ENCODE measurements around the gene S100PBP.
A peak's percentile ranks its signal among the peaks of the same experiment; 100 is the strongest.

The S100PBP gene

DNA sequence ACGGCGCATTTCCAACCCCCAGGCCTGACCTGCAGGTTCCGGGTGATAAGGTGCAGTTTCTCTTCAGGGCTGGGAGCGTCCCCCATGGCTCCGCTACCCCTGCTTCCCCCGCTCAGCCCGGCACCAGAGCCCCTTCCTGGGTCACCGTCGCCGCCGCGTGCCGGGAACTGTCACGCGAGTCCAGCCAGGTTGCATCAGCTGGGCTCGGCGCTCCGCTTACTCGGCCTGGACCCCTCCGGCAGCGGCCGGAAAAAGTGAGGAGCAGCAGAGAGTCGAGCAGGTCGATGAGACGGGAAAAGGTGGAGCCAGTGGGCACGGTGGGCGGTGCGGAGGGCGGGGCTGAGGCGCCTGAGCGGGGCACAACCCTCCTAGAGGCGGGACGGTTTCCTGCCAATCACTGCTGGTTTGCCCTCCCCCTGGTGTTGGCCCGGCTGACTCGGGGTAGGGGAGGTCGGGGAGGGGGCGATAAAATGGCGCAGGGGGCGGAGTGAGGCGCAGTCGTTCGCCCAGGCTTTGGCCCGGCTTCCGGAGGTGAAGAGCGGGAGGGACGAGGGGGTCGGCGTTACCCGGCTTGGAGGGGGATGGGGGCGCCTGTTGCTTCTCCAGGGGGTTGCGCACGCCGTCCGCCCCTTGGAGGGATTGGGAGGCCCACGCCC, at the start of gene S100PBP, which contains the start of gene YARS1:
Gene S100PBP (plus strand): TSS at position 495 of the 656 bp plus-strand sequence. CDS start 8,447 bp downstream, outside the sequence.
Gene YARS1 (minus strand): TSS at position 200 of the 656 bp plus-strand sequence. CDS start 114 bp downstream, at position 86.
- DNase-seq = peak; percentile 99 to 100 (median 100)
- intact Hi-C loops (cut with DNase I) = no loop called here

DNA sequence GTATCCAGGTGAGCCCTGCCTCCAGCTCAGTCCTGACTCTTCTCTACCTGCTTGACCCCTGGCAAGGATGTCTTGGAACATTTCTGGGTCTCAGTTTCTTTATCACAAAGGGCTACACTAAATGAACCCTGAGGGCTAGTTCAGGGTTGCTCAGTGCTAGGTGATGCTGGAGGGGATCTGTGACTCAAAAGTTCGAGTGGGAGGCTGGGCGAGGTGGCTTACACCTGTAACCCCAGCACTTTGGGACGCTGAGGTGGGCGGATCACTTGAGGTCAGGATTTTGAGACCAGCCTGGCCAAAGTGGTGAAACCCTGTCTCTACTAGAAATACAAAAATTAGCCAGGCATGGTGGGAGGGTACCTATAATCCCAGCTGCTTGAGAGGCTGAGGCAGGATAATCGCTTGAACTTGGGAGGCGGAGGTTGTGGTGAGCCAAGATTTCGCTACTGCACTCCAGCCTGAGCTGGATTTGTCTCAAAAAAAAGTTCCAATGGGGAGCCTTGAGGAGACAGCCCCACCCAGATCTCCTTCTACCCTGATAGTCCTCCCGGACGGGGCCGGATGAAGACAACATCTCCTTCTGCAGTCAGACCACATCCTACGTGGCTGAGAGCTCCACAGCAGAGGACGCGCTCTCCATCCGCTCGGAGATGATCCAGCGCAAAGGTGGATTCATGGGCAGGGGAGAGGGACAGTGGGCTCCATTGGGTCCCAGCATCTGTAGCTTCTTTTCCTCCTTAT, 49.2 kb upstream of the S100PBP start:
- peak in 1 of 10 donors; percentile 55 for DNase-seq
- intact Hi-C loops (cut with DNase I) = no loop called here

DNA sequence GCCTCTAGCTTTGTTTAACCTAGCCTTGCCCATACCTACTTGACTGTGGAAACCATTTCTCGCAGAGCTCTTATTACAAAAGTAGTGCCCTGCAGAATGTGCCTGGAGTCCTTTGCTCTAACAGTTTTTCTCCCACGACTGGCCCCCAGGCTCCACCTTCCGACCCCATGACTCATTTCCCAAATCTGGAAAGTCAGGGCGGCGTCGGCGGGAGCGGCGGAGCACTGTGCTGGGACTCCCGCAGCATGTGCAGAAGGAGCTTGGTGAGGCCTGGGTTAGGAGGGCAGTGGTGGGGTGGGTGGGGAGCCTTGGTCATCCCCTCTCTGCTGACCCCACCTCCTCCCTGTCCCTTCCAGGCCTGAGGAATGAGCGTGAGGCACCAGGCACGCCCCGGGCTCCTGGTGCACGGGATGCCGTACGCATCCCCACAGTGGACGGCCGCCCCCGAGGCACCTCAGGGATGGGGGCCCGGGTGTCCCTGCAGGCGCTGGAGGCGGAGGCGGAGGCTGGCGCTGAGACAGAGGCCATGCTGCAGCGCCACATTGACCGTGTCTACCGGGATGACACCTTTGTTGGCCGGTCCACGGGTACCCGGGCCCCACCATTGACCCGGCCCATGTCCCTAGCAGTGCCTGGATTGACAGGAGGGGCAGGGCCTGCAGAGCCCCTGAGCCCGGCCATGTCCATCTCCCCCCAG, 47.8 kb upstream of the S100PBP start:
- DNase-seq = peak in 2 of 10 donors; percentile 82 to 83
- intact Hi-C loops (cut with DNase I) = loop anchor here (5.0 kb wide), 1 partner anchor 367 kb away; no protein-coding TSS in a partner anchor

DNA sequence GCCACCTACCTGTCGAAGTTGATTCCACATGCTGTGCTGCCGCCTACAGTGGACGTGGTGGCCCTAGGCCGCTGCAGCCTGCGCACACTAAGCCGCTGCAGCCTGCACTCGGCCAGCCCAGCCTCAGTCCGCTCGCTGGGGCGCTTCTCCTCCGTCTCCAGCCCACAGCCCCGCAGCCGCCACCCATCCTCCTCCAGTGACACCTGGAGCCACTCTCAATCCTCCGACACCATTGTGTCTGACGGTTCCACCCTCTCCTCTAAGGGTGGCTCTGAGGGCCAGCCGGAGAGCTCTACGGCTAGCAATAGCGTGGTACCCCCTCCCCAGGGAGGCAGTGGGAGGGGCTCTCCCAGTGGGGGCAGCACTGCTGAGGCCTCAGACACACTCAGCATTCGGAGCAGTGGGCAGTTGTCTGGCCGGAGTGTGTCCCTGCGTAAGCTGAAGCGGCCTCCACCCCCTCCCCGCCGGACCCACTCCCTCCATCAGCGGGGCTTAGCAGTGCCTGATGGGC, 47.2 kb upstream of the S100PBP start:
- intact Hi-C loops (cut with DNase I) = loop anchor here (5.0 kb wide), 1 partner anchor 368 kb away; no protein-coding TSS in a partner anchor
- DNase-seq = peak in 2 of 10 donors; percentile 73 to 81

DNA sequence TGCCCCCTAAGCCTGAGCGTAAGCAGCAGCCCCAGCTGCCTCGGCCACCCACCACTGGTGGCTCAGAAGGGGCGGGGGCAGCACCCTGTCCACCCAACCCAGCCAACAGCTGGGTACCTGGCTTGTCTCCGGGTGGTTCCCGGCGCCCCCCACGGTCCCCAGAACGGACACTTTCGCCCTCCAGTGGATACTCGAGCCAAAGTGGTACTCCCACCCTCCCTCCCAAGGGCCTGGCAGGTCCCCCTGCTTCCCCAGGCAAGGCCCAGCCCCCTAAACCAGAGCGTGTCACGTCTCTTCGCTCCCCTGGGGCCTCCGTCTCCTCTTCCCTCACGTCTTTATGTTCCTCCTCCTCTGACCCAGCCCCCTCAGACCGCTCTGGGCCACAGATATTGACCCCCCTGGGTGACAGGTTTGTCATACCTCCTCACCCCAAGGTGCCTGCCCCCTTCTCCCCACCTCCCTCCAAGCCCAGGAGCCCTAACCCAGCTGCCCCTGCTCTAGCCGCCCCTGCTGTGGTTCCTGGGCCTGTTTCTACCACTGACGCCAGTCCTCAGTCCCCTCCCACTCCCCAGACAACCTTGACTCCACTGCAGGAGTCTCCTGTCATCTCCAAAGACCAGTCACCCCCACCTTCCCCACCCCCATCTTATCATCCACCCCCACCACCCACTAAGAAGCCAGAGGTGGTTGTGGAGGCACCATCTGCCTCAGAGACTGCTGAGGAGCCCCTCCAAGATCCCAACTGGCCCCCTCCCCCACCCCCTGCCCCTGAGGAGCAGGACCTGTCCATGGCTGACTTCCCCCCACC, 46.5 kb upstream of the S100PBP start:
- peak in 1 of 10 donors; percentile 55 for DNase-seq
- intact Hi-C loops (cut with DNase I) = loop anchor here (5.0 kb wide), 1 partner anchor 369 kb away; no protein-coding TSS in a partner anchor

DNA sequence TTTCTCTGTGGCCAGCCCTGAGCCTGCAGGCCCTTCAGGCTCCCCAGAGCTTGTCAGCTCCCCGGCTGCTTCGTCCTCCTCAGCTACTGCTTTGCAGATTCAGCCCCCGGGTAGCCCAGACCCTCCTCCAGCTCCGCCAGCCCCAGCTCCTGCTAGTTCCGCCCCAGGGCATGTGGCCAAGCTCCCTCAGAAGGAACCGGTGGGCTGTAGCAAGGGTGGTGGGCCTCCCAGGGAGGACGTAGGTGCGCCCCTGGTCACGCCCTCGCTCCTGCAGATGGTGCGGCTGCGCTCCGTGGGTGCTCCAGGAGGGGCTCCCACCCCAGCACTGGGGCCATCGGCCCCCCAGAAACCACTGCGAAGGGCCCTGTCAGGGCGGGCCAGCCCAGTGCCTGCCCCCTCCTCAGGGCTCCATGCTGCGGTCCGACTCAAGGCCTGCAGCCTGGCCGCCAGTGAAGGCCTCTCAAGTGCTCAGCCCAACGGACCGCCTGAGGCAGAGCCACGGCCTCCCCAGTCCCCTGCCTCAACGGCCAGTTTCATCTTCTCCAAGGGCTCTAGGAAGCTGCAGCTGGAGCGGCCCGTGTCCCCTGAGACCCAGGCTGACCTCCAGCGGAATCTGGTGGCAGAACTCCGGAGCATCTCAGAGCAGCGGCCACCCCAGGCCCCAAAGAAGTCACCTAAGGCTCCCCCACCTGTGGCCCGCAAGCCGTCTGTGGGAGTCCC, 45.7 kb upstream of the S100PBP start:
- intact Hi-C loops (cut with DNase I) = loop anchor here (2.0 to 5.0 kb wide), 2 partner anchors 251 to 369 kb away; no protein-coding TSS in a partner anchor
- peak in 2 of 10 donors; percentile 57 to 74 for DNase-seq

DNA sequence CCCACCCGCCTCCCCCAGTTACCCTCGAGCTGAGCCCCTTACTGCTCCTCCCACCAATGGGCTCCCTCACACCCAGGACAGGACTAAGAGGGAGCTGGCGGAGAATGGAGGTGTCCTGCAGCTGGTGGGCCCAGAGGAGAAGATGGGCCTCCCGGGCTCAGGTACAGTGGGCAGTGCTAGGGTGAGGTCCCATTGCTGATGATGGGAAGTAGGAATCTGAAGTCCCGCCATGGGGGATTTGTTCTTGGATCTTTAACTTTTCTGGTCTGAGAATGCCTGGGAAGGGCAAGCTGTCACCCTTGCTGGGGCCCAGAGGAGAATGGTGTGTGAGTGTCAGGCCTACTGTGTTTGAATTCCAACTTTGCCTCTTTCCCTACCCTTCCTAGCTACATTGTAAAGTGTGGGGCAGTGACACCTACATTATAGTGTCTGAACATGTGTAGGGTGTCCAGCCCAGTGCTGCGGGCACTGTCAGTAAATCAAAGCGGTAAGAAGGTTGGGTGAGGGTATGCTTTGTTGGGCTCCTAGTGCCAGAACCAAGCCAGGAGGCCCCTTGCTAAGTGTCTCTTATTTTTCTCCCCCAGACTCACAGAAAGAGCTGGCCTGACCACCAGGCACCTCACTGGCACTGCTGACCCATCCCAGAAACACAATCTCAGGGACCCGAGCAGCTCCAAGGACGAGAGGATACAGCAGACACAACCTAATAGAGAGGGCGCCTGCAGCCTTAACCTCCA, 45.0 kb upstream of the S100PBP start:
- intact Hi-C loops (cut with DNase I) = loop anchor here (1.0 to 5.0 kb wide), 3 partner anchors 60 to 370 kb away; no protein-coding TSS in a partner anchor
- peak in 1 of 10 donors; percentile 62 for DNase-seq

DNA sequence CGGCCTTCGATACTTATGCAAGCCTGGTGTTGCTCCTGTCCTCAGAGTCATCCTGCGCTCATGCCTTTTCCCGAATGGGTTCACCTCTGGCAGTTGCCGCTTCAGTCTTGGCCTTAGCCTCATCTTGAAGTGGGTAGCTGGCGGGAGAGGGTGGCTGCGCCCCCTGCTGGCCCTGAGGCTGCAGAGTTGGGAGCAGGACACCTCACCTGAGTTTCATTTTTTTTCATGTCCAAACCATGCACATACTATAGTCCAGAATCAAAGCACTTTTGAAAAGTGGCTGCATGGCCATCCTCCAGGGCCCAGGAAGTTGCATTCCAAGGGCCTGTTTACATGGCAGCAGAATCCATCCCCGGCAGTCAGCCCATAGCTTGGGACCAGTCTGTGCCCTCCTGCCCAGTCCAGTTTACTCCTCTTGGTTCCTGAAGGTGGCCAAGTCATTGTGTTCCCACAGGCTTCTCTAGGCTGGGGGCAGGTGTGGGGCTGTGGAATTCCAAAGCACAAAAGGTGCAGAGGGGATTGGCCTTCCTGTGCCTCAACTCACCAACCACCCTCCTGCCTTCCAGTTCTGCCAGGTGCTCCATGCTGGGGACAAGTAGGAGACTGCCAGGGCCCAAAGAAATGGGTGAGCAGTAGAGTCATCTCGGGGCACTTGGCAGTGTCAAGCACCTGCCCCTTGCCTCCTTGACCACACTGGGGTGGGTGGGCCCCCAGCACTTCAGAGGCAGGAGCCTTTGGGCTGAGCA, 44.3 kb upstream of the S100PBP start:
- intact Hi-C loops (cut with DNase I) = loop anchor here (1.0 to 5.0 kb wide), 3 partner anchors 61 to 371 kb away; no protein-coding TSS in a partner anchor
- DNase-seq = peak; percentile 63 to 97 (median 81)

DNA sequence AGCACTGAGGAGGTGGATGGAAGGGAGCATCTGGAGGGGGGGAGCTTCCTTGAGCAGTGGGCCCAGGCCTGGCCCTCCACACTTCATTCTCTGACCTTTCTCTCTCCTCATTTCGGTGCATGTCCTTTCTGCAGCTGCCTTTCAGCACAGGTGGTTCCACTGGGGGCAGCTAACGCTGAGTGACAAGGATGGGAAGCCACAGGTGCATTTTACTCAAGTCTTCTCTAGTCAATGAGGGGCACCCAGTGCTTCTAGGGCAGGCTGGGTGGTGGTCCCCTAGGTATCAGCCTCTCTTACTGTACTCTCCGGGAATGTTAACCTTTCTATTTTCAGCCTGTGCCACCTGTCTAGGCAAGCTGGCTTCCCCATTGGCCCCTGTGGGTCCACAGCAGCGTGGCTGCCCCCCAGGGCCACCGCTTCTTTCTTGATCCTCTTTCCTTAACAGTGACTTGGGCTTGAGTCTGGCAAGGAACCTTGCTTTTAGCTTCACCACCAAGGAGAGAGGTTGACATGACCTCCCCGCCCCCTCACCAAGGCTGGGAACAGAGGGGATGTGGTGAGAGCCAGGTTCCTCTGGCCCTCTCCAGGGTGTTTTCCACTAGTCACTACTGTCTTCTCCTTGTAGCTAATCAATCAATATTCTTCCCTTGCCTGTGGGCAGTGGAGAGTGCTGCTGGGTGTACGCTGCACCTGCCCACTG, 43.5 kb upstream of the S100PBP start:
- DNase-seq = peak in 1 of 10 donors; percentile 76
- intact Hi-C loops (cut with DNase I) = loop anchor here (1.0 to 5.0 kb wide), 3 partner anchors 62 to 372 kb away; no protein-coding TSS in a partner anchor

DNA sequence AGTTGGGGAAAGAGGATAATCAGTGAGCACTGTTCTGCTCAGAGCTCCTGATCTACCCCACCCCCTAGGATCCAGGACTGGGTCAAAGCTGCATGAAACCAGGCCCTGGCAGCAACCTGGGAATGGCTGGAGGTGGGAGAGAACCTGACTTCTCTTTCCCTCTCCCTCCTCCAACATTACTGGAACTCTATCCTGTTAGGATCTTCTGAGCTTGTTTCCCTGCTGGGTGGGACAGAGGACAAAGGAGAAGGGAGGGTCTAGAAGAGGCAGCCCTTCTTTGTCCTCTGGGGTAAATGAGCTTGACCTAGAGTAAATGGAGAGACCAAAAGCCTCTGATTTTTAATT, 43.0 kb upstream of the S100PBP start:
- intact Hi-C loops (cut with DNase I) = loop anchor here (5.0 kb wide), 1 partner anchor 372 kb away; no protein-coding TSS in a partner anchor
- DNase-seq = no peak

DNA sequence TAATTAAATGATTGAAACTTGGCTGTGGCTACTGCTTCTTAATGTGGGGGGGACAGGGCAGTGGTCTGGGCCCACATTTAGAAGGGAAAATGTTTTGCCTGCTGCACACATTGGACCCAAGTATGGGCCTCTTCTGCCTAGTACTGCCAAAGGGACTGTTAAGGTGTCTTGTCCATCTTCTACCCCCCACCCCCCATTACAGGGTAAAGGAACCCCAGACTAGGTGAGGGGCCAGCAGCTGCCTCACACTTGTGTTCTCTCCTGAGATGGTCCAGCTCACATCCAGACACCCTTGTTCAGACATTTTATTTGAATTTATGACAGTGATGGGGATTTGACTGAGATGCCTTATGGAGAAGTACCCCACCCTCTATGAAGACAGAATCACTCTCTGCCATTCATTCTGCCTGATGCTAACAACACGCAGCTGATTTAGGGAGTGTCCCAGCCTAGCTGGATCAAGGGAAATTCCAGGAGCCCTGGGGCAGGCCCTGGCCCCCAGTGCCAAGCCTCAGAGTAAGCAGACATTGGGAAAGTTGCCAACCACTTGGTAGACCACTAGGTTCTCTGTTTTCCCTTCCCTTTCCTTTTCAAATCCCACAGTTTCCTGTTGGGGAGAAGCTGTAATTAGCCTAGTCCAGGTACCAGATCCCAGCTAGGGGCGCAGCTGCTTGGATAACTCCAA, 42.4 kb upstream of the S100PBP start:
- intact Hi-C loops (cut with DNase I) = loop anchor here (5.0 kb wide), 1 partner anchor 373 kb away; no protein-coding TSS in a partner anchor
- DNase-seq = no peak

DNA sequence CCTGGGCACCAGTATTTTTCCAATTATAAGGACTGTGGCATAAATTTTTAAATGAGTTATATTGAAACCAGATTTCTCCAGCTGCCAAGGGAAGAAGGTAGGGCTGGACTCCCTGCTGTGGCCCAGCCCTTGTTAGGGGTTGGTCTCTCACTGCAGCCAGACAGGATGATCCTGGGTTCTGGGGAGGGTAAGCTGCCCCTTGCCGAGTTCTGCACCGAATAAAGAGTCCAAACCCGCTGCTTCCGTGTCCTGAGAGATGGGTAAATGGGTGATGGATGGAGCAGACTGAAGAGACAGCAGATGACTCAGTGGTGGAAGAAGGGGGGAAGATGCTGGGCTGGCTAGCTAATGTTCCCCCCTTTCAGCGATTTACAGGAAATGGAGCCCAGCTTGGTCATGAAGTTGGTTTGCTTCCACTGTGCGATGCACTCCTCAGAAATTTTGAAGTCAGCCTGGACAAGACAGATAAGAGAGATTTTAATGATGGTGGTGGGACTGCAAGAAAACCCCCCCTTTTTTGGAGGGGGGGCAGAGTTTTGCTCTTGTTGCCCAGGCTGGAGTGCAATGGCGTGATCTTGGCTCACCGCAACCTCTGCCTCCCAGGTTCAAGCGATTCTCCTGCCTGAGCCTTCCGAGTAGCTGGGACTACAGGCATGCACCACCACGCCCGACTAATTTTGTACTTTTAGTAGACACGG, 41.7 kb upstream of the S100PBP start:
- intact Hi-C loops (cut with DNase I) = no loop called here
- no peak for DNase-seq

DNA sequence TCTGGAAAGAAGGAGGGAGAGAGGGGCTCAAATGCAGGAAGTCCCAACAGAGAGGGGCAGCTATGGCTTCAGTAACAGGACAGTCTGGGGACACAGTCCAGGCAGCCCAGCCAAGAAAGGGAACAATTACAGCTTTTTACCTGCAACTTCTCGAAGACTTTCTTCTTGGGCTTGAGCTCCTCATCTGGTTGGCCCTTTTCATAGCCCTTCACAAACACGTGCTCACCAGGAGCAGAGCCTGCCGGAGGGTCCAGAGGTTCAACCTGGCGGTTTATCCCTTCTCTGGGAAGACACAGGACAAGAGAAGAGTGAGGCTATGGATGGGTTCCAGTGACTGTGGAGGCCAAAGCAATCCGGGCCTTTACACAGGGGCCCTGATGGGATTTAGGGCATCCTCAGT, 38.2 kb upstream of the S100PBP start:
- DNase-seq = no peak
- intact Hi-C loops (cut with DNase I) = no loop called here

DNA sequence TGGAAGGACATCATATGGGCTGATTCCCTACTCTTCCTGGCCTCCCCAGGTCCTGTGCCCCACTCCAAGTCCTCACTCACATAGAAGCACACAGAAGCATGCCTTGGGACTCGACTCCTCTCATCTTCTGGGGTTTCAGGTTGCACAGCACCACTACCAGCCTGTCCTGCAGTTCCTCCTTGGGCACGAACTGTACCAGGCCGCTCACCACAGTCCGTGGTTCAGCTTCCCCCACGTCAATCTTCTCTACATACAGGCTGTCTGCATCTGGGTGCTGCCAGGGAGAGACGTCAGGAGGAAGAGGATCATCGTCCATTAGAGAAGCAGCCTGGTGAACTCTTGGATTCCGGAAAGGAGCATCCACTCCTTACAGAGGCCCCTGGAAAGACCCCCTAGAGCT, 37.4 kb upstream of the S100PBP start:
- intact Hi-C loops (cut with DNase I) = no loop called here
- DNase-seq = no peak

DNA sequence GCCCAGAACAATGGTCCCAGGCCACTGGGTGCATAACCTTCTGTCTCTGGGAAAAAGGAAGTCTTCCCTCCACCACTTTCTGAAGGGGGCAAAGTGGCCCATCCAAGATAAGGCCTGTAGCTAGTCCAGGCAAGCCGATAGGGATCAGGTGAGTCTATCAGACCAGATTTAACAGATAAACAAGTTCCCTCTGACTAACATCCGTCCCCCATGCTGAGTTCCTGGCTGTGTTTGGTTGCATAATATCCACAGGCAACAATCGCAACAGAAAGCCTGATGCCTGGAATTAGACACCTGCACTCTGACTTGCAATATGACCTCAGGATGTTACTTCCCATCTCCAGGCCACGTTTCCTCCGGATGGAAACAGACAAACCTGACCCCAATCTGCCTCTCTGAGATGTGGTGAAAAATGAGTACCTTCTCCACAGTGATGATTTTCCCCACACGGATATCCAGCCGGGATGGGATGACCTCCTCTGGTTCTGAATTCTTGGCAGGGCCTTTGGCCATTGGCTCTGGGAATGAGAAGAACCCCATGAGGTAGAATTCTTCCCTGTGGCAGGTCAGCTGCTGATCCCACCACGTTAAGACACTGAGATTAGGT, 36.7 kb upstream of the S100PBP start:
- intact Hi-C loops (cut with DNase I) = no loop called here

More for the DNA sequence above, 36.7 kb upstream of the S100PBP start:
- DNase-seq = no peak
